Measurements from ENCODE around the gene SNX6.

GRCh38 chr14:34660796-34661195 lies 30.8 kb upstream of the SNX6 start:
- TF ChIP-seq, protein P1, sequence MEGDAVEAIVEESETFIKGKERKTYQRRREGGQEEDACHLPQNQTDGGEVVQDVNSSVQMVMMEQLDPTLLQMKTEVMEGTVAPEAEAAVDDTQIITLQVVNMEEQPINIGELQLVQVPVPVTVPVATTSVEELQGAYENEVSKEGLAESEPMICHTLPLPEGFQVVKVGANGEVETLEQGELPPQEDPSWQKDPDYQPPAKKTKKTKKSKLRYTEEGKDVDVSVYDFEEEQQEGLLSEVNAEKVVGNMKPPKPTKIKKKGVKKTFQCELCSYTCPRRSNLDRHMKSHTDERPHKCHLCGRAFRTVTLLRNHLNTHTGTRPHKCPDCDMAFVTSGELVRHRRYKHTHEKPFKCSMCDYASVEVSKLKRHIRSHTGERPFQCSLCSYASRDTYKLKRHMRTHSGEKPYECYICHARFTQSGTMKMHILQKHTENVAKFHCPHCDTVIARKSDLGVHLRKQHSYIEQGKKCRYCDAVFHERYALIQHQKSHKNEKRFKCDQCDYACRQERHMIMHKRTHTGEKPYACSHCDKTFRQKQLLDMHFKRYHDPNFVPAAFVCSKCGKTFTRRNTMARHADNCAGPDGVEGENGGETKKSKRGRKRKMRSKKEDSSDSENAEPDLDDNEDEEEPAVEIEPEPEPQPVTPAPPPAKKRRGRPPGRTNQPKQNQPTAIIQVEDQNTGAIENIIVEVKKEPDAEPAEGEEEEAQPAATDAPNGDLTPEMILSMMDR (conservative IDR thresholded peaks at IDR 0.05), result no peak
- no peak for TF ChIP-seq ZFX (IDR thresholded peaks at IDR 0.05)
